ENCODE measurements around the gene MUC5AC.

GRCh38 chr11:1232021-1232882, 74.5 kb downstream of the MUC5AC start:
- TF ChIP-seq CTCF (IDR thresholded peaks at IDR 0.05) (no peak), POLR2A (IDR thresholded peaks at IDR 0.05) (no peak), POLR2AphosphoS5 (IDR thresholded peaks at IDR 0.05; ENCODE audit: insufficient read depth in 1 of 2, low read depth in 1 of 2) (no peak)
